SKM-1 (cell line): ENCODE measurements around the gene GRID2.

Experiments
- DNase-seq: peaks from one replicate; lab custom pipeline; 2025; ENCODE audit not compliant: unreplicated experiment; lab: John Stamatoyannopoulos, UW

Gene GRID2

DNA sequence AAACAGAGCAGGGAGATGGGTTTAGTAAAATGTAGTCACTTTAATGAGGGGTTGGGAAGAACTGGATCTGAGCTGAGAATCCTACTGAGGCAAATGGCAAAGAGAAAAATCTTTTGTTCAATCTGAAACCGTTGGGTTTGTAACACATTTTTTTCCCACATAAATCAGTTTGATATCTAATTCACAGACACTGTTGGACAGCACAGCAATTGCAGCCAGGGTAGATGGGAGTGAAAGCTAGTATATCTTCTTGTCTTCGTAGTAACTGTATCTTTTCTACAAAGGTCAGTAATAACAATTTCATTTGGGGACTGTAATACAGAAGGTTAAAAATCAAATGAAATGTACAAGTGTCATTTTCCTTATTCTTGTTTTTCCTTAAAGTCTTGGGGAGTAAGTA, 875.3 kb downstream of the GRID2 start:
- DNase-seq = no peak

DNA sequence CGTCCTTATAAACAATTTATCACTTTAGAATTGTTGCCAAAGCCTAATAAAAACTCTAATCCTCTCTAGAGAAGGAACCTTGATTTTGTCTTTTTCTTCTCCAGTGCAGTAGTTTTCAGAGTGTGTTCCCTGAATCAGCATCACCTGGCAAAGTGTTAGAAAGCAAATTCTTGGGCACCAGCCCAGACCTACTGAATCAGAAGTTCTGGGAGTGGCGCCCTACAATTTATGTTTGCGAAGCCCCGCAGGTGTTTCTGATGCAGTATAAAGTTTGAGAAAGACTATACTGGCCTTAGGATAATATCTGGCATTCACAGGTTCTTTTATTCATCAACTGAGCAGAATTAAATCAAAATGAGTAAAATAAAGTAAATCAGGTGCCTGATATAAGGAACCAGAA, 879.0 kb downstream of the GRID2 start:
- no peak for DNase-seq

DNA sequence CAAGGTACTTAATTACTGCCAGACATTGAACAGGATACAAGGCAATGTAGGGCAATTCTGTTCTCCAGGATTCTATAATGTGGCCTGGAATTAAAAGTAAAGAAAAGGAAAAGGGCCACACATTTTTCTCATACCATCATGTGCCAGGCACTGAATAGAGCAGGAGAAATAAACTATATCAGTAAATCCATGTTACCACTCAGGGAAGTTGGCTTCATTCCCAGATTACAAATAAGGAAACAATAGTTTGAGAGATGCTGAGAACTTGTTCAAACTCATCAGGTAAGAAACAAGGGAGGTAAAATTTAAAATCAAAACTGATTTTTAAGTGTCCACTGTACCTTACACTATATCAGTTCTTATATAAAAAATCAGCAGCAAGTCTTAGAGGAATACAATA, 879.8 kb downstream of the GRID2 start:
- no peak for DNase-seq

DNA sequence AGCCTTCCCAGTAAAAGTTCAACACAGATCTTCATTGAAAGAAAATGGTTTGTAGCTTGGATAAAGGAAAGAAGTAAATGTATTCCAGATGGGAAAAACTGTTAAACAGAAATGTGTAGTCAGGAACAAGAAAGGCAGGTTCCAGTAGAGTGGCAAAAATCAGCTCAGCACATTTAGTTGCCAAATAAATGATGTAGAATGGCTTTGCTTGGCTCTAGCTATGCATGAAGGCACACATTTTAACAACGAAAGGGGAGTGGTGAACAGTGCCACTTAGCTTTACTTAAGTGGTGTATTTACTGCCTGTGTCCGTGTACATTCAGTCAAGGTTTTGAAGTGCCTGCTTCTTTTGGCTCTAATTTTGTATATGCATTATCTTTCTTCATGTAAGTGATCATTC, 880.3 kb downstream of the GRID2 start:
- DNase-seq = no peak

DNA sequence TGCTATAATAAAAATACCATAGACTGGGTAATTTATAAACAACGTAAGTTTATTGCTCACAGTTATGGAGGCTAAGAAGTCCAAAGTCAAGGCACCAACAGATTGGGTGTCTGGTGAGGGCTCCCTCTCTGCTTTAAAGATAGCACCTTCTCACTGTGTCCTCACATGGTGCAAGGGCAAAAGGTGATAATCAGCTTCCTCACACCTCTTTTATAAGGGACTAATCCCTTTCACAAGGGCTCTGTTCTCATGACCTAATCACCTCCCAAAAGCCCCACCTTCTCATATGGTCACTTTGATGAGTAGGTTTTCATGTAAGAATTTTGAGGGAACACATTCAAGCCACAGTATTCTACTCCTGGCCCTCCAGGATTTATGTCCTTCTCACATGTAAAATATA, 883.1 kb downstream of the GRID2 start:
- DNase-seq = no peak

DNA sequence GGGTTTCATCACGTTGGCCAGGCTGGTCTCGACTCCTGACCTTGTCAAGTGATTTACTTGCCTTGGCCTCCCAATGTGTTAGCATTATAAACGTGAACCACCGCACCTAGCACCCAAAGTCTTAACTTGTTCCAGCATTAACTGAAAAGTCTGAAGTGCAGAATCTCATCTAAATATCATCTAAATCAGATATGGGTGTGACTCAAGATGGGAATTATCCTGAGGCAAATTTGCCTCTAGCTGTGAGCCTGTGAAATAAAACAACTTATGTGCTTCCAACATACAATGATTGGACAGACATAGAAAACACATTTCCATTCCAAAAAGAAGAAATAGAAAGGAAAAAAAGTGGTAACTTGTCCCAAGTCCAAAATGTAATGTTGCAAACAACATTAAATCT, 883.7 kb downstream of the GRID2 start:
- DNase-seq = no peak

DNA sequence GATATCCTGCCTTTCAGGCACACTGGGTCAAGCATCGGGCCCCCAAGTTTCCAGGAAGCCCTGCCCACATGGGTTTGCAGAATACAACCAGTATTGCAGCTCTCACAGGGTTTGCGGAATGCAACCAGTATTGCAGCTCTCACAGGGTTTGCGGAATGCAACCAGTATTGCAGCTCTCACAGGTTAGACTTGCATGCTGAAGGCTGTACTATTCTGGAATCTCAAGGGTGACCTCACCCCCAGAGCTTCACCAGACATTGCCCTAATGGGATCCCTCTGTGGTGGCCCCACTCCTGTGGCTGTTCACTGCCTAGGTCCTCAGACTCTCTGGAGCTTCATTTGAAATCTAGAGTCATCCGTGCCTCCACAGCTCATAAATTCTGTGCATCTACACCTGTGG, 884.1 kb downstream of the GRID2 start:
- DNase-seq = no peak

DNA sequence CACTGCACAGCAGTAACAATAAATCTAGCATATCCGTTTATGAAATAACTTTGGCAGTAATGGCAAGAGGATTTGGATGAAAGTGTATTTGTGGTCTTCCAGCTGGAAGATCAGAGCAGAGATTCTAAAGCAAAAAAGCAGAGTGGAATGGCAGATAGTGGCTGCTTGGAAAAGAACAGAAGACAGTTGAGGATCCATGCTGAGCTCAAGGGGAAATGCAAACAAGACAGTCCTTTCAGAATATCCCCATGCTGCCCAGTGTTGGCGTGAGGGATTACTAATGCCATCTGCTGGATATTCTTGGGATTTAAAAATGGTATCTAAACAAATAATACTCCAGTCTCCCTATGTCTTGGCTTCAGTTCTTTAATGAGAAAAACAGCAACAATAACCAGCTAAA, 895.7 kb downstream of the GRID2 start:
- DNase-seq = no peak

DNA sequence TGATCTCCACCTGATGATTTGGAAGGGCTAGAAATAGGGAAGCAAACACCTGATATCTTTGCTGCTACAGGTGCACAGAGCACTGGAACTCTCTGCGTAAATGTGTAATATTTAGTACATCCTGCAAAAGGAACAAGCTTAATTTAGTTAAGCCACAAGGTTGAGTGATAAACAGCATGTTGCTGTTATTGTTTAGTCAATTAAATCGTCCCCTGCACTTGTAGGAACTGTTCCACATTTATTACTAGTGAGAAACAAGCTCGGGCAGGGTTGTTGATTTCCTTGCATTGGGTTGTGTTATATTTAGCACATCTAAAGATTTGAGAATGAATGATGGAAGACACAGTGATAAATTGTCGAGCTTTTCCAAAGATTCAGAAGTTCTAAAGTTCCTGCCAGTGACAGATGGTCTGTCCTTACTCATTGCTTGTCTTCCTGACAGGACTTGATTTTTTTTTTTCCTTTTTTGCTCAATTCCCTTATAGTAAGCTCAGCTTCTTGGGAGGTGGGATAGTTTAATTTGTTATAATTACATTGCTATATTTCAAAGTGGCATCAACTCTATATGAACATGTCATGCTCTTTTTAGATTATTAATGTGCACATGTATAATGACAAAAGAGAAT, 897.8 kb downstream of the GRID2 start:
- no peak for DNase-seq

DNA sequence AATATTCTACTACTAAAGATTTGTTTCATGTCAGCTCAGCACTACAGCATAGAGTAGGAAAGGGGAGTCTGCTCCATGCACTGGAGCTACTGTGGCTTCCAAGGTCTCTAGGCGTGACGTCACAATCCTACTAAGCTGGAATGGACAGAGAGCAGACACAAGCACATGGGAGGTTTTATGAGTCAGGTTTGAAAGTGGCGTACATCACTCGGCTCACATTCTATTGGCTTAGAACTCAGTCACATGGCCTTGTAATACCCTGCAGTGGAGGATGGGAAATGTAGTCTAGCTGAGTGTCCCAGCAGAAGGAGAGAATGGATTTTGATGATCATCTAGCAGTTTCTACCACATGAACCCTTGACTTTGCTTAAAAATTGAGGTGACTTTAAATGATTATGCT, 899.9 kb downstream of the GRID2 start:
- no peak for DNase-seq

DNA sequence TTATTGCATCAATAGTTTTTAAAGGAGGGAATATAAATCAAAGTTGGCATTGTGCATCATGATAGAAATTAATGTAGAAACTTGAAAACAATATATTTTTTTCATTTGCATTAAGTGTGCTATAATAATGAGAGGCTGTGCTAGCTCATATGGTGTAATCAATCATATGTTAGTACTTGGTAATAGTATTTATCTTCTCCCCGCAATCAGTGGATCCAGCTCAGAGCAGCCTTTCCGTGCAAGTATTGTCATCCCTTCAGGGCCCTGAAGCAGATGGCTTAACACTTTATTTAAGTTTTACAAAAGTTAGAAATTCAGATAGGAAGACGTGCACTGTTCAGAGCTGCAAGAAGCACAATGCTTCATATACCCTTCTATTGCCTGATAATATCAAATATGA, 908.5 kb downstream of the GRID2 start:
- DNase-seq = no peak

DNA sequence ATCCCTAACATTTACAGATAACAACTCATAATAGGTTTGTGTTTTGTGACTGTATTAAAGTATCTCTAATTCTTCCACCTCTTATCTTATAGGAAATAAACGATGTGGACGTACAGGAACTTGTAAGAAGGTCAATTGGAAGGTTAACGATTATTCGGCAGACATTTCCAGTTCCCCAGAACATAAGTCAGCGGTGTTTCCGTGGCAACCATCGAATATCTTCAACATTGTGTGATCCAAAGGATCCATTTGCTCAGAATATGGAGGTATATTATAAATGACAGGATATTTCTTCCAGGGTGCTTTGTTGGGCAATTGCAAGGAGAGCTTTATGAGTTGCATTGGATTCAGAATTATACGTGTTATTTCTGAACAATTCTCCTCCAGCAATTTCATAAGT, 912.9 kb downstream of the GRID2 start:
- no peak for DNase-seq

DNA sequence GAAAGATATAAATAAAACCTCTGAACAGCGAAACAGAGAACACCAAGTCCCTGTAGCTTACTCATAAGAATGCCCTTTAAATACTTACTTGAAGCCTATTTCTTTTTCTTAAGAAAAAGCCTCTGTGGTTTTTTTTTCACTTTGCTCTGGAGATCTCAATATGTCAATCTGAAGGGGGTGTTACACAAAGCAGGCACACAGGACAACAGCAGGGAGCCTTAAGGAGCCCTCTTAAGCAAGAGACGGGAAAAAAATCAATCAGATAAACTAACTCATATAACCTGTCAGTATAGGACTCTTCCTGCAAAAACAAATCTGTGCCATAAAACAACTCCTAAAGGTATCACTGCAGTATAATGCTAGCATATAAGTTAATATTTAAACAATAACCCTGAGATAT, 913.7 kb downstream of the GRID2 start:
- no peak for DNase-seq

DNA sequence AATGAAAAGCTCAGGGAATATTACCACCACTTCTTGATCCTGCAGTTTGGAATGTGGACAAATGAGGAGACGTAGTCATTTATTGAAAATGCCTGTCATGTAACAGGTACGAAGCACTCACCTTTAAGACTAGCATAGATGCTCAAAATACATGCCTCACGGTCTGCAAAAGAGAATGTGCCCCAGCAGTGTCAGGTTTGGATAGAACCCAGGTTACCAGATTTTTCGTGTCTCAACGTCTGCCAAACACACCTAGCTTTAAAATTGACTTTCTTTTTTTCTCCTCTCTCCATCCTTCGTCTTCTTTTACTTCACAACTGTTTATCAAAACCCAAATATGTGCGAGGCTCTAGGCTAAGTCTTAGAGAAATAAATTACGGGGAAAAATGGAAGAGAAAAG, 918.0 kb downstream of the GRID2 start:
- DNase-seq = no peak

DNA sequence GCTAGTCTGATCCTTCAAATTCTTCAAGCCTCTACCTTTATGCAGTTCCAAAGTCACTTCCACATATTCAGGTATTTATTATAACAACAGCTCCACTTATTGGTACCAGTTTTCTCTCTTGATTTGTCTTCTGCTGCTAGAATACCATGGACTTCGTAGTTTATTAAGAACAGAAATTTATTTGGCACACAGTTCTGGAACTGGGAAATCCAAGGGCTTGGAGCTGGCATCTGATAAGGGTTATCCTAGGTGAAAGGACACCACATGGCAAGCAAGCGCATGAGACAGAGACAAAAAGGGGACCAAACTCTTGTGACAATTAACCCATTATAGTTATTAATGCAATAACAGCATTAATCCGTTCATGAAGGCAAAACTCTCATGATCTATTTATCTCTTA, 924.3 kb downstream of the GRID2 start:
- DNase-seq = no peak

DNA sequence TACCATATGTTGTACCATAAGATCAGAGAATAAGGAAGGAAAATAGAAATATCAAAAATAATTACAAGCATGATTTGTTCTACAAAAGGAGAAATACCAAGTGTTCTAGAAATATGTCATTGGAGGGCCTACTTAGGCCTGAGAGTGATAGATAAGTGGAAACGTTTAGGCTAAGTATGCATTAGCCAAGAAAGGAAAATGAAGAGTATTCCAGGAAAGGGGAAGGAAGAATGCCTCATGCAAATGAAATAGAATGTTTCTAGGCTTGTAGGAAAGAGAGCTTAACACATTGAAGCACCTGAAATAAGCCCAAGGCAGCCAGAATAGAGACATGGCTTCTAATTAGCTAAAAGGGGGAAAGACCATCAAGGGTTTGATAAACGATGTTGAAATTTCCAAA, 929.1 kb downstream of the GRID2 start:
- no peak for DNase-seq

DNA sequence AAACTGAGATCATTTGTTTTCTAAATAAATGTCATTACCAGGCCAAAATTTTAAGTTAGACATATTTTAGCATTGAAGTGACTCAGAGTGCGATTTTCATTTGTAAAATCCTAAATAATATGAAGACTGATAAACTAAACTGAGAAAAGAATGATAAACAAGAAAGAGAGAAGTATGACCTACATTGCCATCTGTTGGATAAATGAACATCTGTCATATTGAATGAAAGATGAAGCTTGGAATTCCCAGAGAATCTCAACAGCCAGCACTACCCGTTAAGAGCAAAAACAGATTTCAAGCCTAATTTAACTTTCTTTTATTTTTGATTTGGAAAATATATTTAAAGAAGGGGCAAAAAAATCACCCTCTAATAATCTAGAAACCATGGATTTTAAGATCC, 933.8 kb downstream of the GRID2 start:
- DNase-seq = no peak

DNA sequence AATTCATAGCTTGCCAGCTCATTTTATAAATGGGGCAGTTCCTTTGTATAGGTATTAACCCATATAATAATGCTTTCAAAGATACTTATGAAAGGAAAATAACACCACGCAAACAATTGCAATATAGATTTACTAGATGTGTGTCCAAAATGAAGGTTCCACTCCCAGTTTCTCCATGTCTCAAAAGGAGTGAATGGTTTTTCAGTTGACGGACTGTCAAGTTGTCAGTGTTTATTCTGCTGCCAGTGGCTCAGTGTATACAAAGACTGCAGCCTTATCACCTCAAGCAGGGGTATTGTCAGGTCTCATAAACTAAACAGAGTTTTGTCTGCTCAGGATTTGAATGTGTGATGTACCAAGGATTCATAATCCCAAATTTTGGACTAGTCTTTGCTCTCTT, 939.5 kb downstream of the GRID2 start:
- no peak for DNase-seq

DNA sequence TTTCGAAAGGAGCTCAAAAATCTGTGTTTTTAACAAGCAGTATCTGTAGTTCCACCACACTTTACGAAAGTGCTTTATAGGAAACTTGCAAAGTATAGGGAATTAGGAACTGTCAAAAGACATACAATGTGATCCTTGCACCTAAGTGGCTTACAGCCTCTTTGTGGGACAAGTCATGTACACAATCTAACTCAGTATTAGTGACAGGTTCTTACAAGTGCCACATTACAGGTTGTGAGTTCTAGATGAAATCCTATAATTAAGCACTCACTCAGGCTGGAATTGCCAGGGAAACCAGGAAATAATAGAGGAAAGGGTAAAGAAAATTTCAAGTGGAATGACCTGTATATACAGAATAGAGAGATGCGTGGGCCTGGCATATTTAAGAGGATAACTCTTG, 957.4 kb downstream of the GRID2 start:
- DNase-seq = no peak

DNA sequence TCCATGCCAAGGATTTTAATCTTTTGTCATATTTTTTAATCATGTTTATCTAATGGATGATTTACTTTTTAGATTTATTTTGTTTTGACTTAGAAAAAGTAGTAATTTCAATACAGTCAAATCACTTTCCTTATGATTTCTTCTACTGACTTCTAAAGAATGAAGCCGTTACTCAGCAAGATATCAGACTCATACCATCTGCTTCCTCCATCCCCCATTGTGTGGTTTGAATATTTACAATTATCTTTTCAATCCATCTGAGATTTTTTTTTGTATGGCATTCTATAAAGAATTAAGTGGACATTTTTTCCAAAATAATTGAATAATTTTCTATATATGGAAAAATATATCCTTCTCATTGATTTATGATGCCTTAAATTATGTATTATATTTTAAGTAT, 959.4 kb downstream of the GRID2 start:
- DNase-seq = no peak

DNA sequence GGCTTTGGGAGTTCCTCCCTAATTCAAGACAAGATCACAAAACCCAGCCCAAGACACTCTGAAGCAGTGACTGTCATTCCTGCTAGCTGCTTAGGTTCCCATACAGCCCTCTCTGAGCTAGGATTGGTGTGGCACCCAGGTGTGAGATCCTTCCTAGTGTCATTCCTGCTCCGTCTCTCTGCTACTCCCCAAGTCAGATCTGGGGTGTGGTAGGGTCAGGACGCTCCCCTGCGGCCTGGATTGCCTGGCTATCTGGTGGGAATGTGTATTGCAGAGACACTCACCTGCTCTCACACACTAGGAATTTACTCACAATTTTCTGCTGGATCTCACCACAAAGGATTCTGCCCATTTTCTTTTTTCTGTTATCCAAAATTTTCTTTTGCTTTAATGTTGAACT, 964.0 kb downstream of the GRID2 start:
- DNase-seq = no peak

DNA sequence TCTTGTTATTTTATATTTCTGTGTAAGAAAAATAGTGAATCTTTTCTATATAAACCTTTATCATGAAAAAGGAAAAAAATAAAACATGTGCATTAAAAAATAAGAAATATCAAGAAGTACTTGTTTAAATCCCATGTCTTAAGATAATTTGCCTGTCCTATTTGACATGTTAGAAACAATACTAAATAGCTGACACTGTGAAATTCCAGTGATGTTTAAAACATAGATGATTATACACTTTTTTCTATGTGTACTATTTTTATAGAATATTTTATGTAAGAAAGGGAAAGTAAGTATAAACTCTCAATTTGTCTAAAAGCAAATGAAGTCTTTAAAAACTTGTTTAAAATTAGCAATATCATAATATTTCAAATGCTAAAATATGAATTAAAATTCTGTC, 981.6 kb downstream of the GRID2 start:
- no peak for DNase-seq

DNA sequence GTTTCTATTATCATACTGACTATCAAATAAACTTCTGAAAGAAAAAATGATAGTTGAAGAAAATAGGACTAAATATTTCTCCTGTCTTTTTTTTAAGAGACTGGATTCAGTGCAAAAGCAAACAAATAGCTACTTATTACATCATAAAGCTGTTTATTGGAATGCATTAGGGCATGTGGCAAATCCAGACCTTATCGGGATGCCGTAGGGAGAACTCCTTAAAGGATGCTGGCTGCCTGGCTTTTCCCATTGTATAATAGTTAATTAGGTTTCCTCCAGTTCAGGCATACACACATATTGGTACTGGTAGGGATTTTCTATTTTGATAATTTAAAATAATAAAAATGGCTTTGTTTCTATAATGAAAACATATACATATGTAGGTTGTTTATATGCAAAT, 985.5 kb downstream of the GRID2 start:
- DNase-seq = no peak

DNA sequence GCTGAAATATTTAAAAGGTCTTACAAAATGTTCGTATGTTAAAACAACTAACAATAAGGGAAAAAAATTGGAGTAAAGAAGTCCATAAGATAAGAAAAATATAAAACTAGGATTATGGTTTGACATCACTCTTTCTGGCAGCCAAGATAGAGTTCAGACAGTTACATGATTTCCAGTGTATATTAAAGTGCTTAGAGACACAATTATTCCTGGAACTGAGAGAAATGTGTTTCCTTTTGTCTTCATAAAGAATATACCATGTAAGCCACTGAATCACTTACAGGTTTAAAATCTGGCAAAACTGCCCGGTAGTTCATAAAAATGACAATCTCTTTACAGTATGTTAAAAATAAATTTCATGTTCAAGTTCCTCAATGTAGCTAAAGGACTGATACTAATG, 986.1 kb downstream of the GRID2 start:
- DNase-seq = no peak
